CD4-positive, alpha-beta T cell (primary cell): ENCODE data around the gene OR5D13. TPM values are rescaled to one million over a fixed set of nuclear protein-coding genes. Genes with fewer than 3 reads are reported as not detected.

ENCODE experiments used
- ATAC-seq: fragments of 200-7000 bp; cut with Tn5 transposase; one replicate; pipeline ENCODE4 v1.10.0; 2022; ENCODE audit warnings: mild to moderate bottlenecking; ENCODE audit not compliant: poor library complexity
- CTCF ChIA-PET: fragments of 350-600 bp; sonication (Branson Sonifier 250); formaldehyde crosslinking; loops from one replicate; lab custom pipeline; 2021; ENCODE audit warnings: antibody characterized with exemption, inconsistent platforms; lab: Charles Lee
- POLR2A ChIA-PET: fragments of 350-600 bp; sonication (Branson Sonifier 250); formaldehyde crosslinking; loops from one replicate; lab custom pipeline; 2021; ENCODE audit warnings: antibody characterized with exemption, inconsistent platforms; lab: Charles Lee
- DNase-seq, 14 experiments: peaks; one replicate each; pipeline ENCODE4 v3.0.0-alpha.2; 2013 to 2020; ENCODE audit warnings: mixed read lengths in 2 of 14
- H3K27ac ChIP-seq, 2 donors: one replicate each; pipeline versions ENCODE4 v1.5.1 to v1.7.0; 2013; ENCODE audit warnings: low read length in 2 of 2, low read depth in 1 of 2, mild to moderate bottlenecking in 1 of 2
- H3K27me3 ChIP-seq, 2 experiments: 1 replicate in 1 of 2; 2 replicates in 1 of 2; pipeline versions ENCODE4 v1.6.1 to v1.7.0; 2013; ENCODE audit warnings: low read length in 2 of 2, control low read depth in 1 of 2, mild to moderate bottlenecking in 1 of 2, moderate library complexity in 1 of 2; ENCODE audit not compliant: insufficient read depth in 2 of 2, control insufficient read depth in 1 of 2
- H3K36me3 ChIP-seq: one replicate; pipeline ENCODE4 v1.6.1; 2013; ENCODE audit warnings: low read length, control low read depth; ENCODE audit not compliant: insufficient read depth
- H3K4me1 ChIP-seq: one replicate; pipeline ENCODE4 v1.6.1; 2013; ENCODE audit warnings: low read length, control low read depth; ENCODE audit not compliant: insufficient read depth
- H3K4me3 ChIP-seq: one replicate; pipeline ENCODE4 v1.5.1; 2013; ENCODE audit warnings: mild to moderate bottlenecking, low read length, moderate library complexity
- H3K9me3 ChIP-seq, 2 experiments: 1 replicate in 1 of 2; 2 replicates in 1 of 2; pipeline versions ENCODE4 v1.6.1 to v1.7.0; 2013; ENCODE audit warnings: low read length in 2 of 2, mild to moderate bottlenecking in 2 of 2, control low read depth in 1 of 2, moderate library complexity in 1 of 2; ENCODE audit not compliant: control insufficient read depth in 1 of 2, insufficient read depth in 1 of 2
- H3K27ac Mint-ChIP-seq: one replicate; pipeline ENCODE4 v1.8.0; 2020; ENCODE audit warnings: mixed read lengths
- H3K27me3 Mint-ChIP-seq: one replicate; pipeline ENCODE4 v1.8.0; 2021; ENCODE audit warnings: mixed read lengths
- H3K36me3 Mint-ChIP-seq: one replicate; pipeline ENCODE4 v1.8.0; 2021; ENCODE audit warnings: low read depth, mixed read lengths
- H3K4me1 Mint-ChIP-seq: one replicate; pipeline ENCODE4 v1.8.0; 2021; ENCODE audit warnings: low read depth, mixed read lengths
- H3K4me3 Mint-ChIP-seq: one replicate; pipeline ENCODE4 v1.8.0; 2020; ENCODE audit warnings: mild to moderate bottlenecking, mixed read lengths
- H3K9me3 Mint-ChIP-seq: one replicate; pipeline ENCODE4 v1.8.0; 2020; ENCODE audit warnings: mixed read lengths
- CTCF ChIP-seq: fragments of 200-600 bp; IDR thresholded peaks from one replicate; pipeline ENCODE4 v1.8.0; 2022; ENCODE audit warnings: antibody characterized with exemption, mild to moderate bottlenecking
- intact Hi-C, 2 experiments: fragments of 100-400 bp; cut with DNase I in 1 of 2; cut with micrococcal nuclease in 1 of 2; formaldehyde crosslinking; loops; one replicate each; pipeline versions ENCODE4 v1.15.1 to v1.9.0; 2023 to 2025; cut with DNase I, micrococcal nuclease
- polyA plus RNA-seq, 2 donors: library from polyadenylated mRNA; unstranded; fragments of 120-200 nt; gene quantifications; one replicate each; pipeline ENCODE4 v1.2.1, GENCODE V29; 2013
- total RNA-seq, 174 experiments: library from RNA in 2 of 174; stranded (reverse) in 2 of 174; gene quantifications; one replicate each; pipeline ENCODE4 v1.2.3 and lab custom pipeline; 2021 to 2026

OR5D13 gene
- total RNA-seq (not detected), total RNA-seq (lab: John Stamatoyannopoulos, UW) (0 to 0.07 (median 0) reads per million in 172 experiments)
- not detected for polyA plus RNA-seq (2013, experiment 1 of 2)
- not detected for polyA plus RNA-seq (2013, experiment 2 of 2)

- Mint-ChIP-seq H3K4me1 (no peaks in the 10 kb centered on the region), H3K27me3 (no peaks in the 10 kb centered on the region), H3K27ac (no peak within 1 kb of the TSS), H3K9me3 (peaks cover 22% of the 10 kb centered on the region), H3K36me3 (no peaks in the 10 kb centered on the region), H3K4me3 (no peak within 1 kb of the TSS)
- intact Hi-C loops, result no loop called here
- Histone ChIP-seq H3K4me1 (no peaks in the 10 kb centered on the region), H3K27me3 (no peaks in the 10 kb centered on the region), H3K27ac (no peak within 1 kb of the TSS), H3K4me3 (no peak within 1 kb of the TSS), H3K9me3 (peaks cover 0 to 7% of the 10 kb centered on the region in 2 experiments), H3K36me3 (no peaks in the 10 kb centered on the region)
- CTCF ChIA-PET, result no interaction called here
- DNase-seq (no peak), ATAC-seq (no peak)
- POLR2A ChIA-PET, result no interaction called here
- TF ChIP-seq CTCF, result no peak
These were observed at the start of gene OR5D13 for GRCh38 chr11:55773138-55773537. Gene OR5D13 (plus strand): TSS chr11:55773438. CDS start chr11:55773438, 0 bp downstream.

- ATAC-seq, result no peak
- Mint-ChIP-seq H3K4me1 (no peaks in the 10 kb centered on the region), H3K27me3 (no peaks in the 10 kb centered on the region), H3K36me3 (no peaks in the 10 kb centered on the region), H3K4me3 (no peak overlapping the region), H3K27ac (no peak overlapping the region), H3K9me3 (peaks cover 10% of the 10 kb centered on the region)
- TF ChIP-seq CTCF, result no peak
- no peaks in the 10 kb centered on the region for H3K36me3 ChIP-seq
- peaks cover 0 to 5% of the 10 kb centered on the region in 2 experiments for H3K9me3 ChIP-seq
- no peaks in the 10 kb centered on the region for H3K27me3 ChIP-seq
- ChIA-PET POLR2A (no interaction called here), CTCF (no interaction called here)
- no peak for DNase-seq
- H3K4me1 ChIP-seq, result no peaks in the 10 kb centered on the region
- no peak overlapping the region for H3K4me3 ChIP-seq
- no peak overlapping the region for H3K27ac ChIP-seq
- intact Hi-C loops, result no loop called here
These were observed 46.4 kb upstream of the OR5D13 start for GRCh38 chr11:55726715-55727324.

GRCh38 chr11:55732936-55733335 is 40.3 kb upstream of the OR5D13 start:
- intact Hi-C loops, result no loop called here

More at GRCh38 chr11:55732936-55733335, 40.3 kb upstream of the OR5D13 start:
- H3K4me1 ChIP-seq, result no peaks in the 10 kb centered on the region
- no peaks in the 10 kb centered on the region for H3K36me3 Mint-ChIP-seq
- DNase-seq (no peak), ATAC-seq (no peak)
- H3K27me3 Mint-ChIP-seq, result no peaks in the 10 kb centered on the region
- no peak overlapping the region for H3K4me3 ChIP-seq
- no peak overlapping the region for H3K27ac Mint-ChIP-seq
- no peaks in the 10 kb centered on the region for H3K27me3 ChIP-seq
- H3K36me3 ChIP-seq, result no peaks in the 10 kb centered on the region
- H3K4me3 Mint-ChIP-seq, result no peak overlapping the region
- TF ChIP-seq CTCF, result no peak
- no peak overlapping the region for H3K27ac ChIP-seq
- H3K9me3 Mint-ChIP-seq, result peaks cover 24% of the 10 kb centered on the region
- no peaks in the 10 kb centered on the region for H3K4me1 Mint-ChIP-seq
- POLR2A ChIA-PET, result no interaction called here
- peaks cover 0 to 9% of the 10 kb centered on the region in 2 experiments for H3K9me3 ChIP-seq
- CTCF ChIA-PET, result no interaction called here
